Stimulated activated CD8-positive, alpha-beta memory T cell treated with anti-CD3 and anti-CD28 coated beads, Interleukin-15, amount 100 ng/mL, for 48 hours (primary cell): ENCODE measurements around the gene TLN1.

ENCODE experiments used
- DNase-seq, 2 donors: peaks; one replicate each; pipeline ENCODE4 v3.0.0-alpha.2; 2020; ENCODE audit warnings: low read depth in 2 of 2

TLN1 gene

DNA sequence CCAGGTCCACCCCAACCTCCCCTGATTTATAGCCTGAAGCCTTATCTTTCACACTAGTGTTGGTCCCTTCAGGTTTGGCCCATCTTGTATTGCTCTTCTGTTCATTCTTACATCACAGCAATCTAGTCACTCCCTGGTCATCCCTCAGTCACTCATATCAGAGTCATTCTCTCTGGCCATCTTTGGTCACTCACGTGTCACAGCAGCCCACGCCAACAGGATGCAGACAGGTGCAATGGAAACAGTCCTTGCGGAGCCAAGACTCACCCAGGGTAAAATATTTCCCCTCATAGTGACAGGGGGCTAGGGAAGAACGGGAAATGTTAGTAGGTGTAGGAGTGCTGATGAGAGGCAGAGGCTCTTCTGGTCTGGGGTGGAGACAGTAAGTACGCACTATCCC is 21.5 kb upstream of the TLN1 start:
- no peak for DNase-seq

DNA sequence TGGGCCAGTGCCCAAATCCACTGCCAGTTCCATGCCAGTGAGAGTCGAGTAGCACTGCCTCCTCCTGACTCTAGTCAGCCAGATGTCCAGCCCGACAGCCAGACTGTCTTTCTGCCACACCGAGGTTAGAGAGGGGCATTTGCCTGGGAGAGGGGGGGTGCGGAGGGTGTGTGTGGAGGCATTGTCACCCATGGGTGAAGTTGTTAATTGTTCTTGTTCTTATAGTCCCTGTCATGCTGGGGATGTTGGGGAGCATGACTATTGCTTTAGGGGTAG is 18.2 kb upstream of the TLN1 start:
- no peak for DNase-seq

DNA sequence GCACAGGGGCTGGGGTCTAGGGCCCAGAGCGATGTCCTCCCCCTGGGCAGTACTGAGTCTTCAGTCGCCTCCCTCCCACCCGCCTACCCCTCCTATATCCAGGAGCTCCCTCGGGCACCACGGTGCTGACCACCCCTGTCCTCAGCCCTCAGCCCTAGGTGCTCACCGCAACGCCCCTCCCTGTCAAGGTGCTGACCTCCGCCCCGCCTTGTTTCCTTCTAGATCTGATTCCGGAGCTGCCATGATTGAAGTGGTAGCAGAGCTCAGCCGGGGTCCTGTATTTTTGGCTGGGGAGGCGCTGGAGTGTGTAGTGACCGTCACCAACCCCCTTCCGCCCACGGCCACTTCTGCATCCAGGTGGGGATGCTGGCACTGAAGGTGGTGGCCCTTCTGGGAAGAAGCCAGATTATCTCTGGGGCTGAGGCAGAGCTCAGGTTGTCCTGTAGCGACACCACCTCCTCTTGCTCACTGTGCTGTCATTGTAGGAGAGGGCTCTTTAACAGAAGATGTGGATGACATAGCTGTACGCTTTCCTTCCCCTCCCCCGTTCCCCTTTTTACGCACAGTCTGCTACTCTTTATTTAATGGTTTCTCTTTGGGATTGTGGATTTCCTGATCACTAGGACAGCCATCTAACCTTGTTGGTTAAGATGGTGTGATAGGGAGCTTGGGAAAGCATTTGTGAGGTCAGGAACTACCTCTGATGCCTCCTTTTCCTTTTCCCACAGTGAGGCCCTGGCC is 17.7 kb upstream of the TLN1 start:
- peak in 1 of 2 donors; percentile 9 for DNase-seq

DNA sequence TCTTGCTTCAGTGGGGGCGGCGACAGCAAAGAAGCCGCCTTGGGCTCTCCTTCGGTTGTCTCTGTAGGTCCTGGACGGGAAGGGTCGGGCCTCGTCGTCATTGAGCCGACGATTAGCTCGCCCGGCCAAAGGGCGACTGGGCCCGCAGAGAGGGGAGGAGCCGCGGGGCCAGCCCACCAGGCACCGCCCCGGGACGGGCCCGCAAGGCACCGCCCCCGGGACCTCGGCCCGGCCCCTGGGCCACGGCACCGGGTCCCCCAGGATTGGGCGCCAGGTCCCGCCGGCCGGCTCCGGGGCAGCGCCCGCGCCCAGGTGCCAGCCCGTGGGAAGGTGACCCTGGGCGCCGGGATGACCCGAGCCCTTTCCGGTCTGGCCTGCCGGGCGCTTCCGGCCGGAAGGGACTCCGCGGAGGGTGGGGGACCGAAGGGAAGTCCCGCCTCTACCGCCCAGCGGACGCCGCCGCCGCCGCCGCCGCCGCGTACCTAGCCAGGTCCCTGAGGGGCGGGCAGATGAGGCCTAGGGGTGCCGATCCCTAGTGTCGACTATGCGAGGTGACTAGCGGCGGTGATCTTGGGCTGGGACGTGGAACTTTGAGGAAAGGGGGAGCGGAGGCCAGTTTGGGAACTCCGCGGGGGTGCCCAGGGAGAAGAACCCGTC is 17.0 kb upstream of the TLN1 start, which contains the start of the genes GBA2 and RGP1:
GBA2 (minus strand) TSS at position 371 of the 657 bp plus-strand sequence. CDS start 524 bp downstream, outside the sequence.
RGP1 (plus strand) TSS at position 430 of the 657 bp plus-strand sequence. CDS start 469 bp downstream, outside the sequence.
- peak; percentile 68 to 71 for DNase-seq

DNA sequence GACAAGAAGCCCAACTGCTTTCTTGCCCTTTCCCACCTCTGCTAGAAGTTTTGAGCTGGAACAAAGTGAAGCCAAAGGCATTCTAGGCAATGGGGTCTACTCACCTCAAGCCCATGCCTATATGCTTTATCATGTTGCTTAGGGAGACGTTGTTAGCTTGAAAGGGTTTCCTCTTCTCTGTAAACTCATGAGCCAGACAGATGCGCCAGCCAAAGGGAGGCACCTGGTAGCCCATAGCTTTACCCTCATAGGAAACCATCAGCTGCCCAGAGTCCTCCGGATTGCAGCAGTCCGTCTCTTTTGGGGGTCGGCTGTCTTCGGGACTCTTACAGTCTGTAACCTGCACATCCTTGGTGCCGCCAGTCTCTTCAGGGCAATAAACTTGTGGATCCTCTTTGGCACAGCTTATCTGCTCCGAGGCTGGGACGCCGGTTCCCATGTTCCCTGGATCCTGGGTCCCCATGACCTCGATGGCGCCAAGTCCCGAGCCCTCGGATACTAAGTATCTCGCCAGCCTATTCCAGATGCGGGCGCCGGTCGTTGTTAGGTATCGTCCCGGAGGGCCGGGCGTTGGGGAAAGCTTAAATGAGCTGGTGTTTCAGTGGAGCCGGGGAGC is 16.4 kb upstream of the TLN1 start:
- DNase-seq: no peak

DNA sequence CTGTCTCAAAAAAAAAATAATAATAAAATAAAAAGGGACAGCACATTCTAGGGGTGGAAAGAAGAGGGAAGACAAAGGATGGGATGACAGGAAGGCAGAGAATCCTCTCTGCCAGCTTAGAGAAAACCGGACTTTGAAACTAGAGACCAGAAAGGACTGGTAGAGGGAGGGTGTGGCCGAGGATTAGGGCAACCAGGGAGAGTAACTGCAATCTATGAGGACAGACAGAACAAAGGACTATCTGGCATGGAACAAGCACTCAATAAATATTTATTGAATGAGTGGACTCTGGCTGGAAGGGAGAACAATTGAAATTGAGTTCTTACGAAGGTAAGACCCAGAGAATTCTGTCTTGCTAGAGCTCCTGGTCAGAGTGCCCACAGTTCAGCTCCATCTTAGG is 14.6 kb upstream of the TLN1 start:
- DNase-seq: no peak

DNA sequence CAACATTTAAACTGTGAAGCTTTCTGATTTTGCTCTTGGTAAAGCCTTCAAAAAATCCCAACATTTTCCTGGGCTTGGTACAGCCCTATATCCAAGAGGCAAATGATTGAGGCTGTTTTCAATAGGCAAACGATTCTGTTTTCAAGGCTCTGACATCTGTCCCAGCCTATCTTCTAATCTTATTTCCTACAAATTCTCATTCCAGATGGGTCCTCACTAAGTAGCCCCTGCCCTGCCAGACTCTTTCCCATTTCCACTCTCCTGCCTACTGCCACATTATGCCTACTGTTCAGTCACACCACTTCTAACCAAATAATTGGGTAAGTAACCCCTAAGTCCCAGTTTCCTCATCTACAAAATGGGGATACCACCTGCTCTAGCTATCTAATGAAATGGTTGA is 13.6 kb upstream of the TLN1 start:
- no peak for DNase-seq

DNA sequence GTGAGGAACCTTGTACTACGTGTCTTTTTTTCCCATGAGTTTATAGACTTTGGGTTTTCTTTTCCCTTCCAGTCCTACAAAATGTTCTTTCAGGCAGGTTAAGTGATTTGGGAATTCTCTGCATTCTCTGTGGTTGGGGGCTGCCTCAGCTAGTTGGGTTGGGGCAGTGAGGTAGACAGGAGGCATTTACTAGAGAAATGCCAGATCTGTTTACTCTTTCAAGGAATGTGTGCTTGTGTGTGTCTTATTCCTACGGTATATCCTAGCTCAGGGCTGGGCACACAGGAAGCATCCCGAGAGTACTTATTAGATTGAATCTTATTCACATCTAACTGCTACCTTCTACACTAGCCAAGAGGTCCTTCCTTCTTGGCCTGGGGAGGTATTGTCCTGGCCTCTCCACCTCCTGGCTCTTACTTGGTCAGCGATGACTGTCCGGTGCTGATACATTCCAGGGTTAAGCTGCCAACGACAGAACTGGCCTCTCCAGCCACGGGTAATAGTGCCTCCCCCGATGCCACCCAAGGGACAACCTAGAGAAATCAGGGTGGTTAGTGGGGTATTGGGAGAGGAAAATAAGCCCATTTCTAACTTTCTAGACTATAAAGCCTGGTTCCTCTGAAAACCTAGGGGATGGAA is 12.0 kb upstream of the TLN1 start:
- DNase-seq: no peak

DNA sequence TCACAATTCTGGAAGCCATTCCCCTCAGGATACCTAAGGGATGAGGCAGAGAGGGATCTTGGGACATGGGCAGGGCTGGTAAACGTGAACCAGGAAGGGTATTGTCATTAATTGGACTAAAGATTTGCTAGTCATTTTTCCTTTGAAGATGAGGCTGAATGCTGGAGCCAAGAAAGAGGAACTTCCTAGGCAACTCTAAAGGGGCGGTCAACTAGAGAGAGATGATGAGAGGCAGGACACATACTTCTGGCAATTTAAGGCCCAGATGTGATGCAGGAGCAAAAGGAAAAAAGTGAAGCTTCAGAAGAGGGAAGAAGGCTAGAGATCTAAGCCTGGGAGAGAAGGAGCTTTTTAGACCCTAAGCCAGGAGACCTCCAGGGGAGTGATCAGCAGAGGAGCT is 11.5 kb upstream of the TLN1 start:
- DNase-seq: no peak

DNA sequence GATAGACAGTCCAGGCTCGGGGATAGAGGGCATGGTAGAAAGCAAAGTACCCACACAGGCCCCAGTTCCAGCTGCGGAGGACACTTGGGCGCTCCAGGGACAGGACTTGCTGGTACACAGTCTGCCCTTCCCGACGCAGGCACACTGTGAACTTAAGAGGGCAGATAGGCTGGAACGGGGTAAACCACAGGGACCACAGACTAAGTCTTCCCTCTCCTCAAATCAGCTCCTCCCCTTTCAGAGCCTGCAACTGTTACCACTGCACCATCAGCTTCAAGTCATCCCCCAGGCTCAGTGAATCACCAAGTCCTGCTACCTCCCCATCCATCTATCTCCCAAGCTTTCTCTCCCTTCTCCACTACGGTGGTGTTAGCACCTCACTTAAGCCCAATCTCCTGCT is 9.7 kb upstream of the TLN1 start:
- no peak for DNase-seq

DNA sequence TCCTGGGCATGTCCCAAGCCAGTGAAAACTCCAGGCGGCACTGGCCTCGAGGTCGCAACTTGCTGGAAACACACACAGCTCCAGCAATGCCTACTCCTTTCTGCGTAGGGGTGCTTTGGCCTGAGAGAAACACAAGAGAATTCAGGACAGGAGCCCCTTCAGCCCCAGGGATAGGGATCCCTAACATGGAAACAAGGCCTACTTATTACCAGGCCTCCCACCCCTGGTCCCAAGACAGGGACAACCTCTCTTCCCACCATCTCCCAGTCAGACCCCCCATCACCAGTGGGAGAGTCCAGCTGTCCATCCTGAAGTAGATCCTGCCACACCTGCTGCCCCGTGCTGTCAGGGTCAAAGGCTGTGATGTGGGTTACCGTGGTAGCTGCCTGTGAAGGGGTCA is 8.2 kb upstream of the TLN1 start:
- no peak for DNase-seq

DNA sequence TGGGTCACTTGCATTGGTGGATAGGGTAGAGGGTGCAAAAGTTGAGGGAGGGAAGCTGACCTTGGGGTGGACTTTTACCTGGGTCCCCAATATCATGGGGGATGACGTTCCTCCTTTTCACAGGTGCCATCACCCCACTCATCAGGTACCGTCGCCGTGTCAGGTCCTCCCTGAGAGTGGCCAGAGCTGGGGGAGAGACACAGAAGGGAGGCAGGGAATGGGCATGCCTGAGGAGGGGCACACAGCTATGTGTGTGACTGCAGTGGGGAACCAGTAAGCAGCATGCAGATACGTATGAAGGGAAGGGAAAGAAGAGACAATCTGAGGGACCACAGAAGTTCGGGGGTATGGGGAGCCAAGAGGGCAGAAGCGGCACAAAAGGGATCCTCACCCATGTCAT is 6.9 kb upstream of the TLN1 start:
- no peak for DNase-seq

DNA sequence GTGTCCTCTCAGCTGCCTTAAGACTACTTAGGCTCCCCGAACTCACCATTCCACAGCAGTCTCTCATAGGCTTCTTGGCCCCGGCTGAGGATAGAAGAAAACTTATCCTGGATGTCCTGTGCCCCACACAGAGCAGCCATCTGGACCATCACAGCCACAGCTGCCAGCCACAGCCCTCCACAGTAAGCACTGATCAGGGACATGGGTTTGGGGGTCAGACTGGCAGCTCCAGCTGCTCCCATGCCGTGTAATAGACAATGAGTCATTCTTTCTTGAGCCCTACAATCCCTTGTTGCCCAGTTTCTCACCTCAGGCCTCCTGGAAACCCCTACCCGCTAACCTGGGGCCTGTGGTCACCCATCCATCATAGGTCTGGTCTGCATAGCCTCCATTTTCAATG is 6.2 kb upstream of the TLN1 start:
- DNase-seq: no peak

DNA sequence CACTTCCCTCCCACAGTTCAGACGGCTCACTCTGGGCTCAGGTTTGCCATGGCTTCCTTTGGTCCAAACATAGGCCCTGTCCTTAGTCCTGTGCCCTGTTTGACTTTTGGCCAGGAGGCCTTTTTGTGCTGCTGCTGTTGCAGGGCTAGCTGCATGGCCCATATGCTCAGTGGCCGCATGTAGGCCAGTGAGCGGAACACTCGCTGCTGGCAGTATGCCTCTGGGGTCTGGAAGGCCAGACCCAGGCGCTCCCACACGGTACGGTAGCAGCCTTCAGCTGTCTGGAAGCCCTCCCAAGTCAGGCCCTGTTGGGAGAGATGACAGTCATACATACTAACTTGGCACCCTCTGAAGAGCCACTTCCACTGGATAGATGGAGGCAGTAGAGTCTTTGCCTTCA is 5.1 kb upstream of the TLN1 start:
- no peak for DNase-seq

DNA sequence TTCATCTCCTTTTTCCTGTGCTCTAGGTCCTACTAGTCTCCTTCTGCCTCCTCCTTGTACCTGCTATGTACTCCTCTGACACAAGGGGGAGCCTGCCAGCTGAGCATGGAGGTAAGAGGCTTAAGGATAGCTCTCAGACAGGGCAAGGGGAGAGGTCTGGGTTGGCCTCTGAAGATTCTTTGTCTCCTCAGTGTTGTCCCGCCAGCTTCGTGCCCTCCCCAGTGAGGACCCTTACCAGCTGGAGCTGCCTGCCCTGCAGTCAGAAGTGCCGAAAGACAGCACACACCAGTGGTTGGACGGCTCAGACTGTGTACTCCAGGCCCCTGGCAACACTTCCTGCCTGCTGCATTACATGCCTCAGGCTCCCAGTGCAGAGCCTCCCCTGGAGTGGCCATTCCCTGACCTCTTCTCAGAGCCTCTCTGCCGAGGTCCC is 4.2 kb upstream of the TLN1 start:
- peak in 1 of 2 donors; percentile 32 for DNase-seq

DNA sequence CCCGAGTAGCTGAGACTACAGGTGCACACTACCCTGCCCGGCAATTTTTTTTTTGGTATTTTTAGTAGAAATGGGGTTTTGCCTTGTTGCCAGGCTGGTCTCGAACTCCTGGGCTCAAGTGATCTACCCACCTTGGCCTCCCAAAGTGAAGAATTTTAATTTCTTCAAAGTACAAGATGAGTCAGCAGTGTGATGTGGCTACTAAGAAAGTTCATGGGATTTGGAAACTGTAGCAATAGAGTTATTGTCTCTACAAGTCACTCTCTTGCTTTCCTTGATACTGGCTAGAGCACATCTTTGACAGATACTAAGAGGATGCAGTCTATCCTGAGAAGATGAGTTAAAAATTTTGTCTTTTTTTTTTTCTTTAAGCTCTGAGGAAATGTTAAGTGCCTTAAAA is 2.1 kb upstream of the TLN1 start:
- DNase-seq: no peak

DNA sequence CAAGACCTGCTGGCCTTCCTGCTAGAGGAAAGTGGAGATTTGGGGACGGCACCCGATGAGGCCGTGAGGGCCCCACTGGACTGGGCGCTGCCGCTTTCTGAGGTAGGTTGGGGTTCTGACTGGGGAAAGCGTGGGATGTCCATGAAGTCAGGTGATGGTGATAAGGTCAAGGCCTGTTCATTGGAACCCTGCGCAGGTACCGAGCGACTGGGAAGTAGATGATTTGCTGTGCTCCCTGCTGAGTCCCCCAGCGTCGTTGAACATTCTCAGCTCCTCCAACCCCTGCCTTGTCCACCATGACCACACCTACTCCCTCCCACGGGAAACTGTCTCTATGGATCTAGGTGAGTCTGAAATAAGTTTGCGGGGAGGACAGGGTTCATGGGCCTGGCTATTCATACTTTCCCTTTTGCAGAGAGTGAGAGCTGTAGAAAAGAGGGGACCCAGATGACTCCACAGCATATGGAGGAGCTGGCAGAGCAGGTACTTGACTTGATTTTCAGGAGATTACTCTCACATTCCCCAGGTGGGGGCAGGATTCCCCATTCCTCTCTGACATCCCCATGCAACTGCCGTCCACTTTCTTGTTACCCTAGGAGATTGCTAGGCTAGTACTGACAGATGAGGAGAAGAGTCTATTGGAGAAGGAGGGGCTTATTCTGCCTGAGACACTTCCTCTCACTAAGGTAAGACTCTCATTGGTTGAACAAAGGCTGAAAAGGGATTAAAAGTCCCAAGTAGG is 976 bp upstream of the TLN1 start:
- DNase-seq: no peak

DNA sequence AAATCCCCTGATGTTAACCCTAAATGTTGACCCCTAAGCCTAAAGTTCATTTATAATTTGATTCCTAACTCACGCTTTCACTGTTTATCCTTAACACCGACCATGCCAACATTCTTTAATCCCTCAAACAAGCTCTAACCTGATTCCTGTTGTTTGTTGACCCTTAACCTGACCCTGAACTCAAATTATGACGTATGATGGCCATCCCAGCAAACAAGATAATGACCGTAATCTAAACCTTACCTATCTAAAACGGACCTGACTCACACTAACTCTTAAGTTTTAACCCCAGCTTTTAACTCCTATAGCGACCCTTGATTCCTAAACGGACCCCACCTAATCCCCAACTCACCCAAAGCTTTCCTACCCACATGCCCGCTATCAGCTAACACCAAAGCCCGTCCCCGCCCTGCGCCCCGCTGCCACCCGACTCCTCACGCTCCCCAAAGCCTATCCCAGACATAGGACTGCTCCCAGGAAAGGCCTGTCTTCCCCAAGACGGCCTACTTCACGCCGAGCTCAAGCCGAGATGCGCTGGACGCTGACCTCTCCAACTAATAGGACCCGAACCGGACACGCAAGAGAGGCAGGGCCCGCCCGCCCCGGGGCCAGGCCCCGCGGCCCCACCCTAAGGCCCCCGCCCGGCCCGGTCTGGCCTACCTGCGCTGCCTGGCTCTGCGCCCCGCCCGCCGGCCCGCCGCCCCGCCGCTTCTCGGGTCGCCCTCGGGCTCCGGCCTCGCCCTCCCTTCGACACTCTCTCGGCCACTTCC is 395 bp downstream of the TLN1 start:
- no peak for DNase-seq

DNA sequence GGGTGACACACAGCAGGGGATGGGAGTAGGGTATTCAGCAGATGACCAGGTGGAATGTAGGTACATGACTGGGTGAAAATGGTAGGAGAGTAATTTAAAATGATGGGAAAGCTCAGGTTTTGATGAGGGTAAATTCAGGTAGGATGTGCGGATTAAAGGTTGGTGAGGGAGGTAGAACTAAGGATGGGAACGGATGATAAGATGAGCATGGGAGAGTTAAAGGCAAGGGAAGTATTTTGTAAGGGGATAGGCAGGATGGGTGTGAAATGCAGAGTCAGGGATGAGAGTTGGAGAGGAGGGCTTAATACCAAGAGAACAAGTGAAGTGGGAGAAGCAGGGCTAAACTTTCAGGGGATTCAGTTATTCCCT is 1.5 kb downstream of the TLN1 start:
- no peak for DNase-seq

DNA sequence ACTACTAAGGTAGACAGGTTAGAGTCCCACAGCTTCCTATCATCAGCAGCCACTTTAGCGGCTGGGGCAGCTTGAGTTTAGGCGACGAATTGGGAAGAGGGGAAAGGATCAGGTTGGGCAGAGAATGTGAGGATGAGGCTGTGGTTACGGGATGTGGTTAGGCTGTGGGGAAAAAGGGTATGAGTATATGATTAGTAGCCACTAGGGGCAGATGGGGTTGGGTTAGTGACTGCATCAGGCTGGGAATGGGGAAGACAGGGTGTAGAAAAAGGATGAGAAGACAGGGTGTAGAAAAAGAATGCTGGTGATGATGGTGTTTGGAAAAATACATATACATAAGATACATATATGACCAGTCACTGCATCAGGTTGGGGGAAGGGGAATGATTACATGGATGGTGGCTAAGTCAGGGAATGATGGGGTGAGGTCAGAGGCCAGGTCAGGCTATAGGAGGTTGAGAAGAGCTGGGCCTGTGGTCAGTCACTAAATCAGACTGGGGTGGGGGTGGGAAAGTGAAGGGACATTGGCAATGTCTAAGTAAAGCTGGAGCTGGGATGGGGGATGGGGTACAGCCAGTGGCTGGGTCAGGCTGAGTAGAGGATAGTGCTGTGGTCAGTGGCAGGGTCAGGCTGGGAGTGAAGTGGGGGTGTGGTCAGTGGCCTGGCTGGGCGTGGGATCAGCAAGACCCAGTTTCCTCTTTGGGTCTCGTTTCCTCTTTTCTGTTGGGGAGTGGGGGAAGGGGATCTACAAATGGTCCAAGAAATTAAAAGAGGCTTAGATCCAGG is 2.1 kb downstream of the TLN1 start:
- DNase-seq: no peak

DNA sequence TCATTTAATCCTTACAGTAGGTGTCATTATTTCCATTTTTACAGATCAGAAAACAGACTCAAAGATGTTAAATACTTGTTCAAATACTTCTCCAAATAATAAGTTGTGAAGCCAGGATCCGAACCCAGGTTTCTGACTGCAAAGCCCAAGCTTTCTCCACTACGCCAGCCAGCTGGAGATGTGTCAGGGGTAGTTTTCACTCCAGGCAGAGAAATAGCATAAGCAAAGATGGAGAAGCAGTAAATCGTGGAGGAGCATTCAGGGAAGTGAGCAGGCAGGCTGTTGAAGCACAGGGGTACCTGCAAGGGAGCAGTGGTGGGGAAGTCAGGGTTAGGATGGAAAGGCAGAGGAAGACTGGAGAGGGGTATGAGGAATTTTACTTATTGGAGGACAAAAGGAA is 2.9 kb downstream of the TLN1 start:
- DNase-seq: no peak
